Naive thymus-derived CD8-positive, alpha-beta T cell (primary cell): ENCODE data around the gene TAS2R42. TPM values are rescaled to one million over a fixed set of nuclear protein-coding genes. Genes with fewer than 3 reads are reported as not detected.

Experiments
- ATAC-seq, 2 donors: fragments of 150-1000 bp; cut with Tn5 transposase in 1 of 2; sonication (Bioruptor Pico), chemical (Tn5 transposase) in 1 of 2; 1 replicate in 1 of 2; 2 replicates in 1 of 2; pipeline ENCODE4 v1.10.0; 2021; ENCODE audit warnings: mild to moderate bottlenecking in 2 of 2, moderate library complexity in 2 of 2
- POLR2A ChIA-PET: fragments of 350-600 bp; sonication (Branson Sonifier 250); formaldehyde crosslinking; loops from one replicate; lab custom pipeline; 2021; ENCODE audit warnings: antibody characterized with exemption; lab: Charles Lee
- DNase-seq, 10 donors: peaks; one replicate each; pipeline versions ENCODE4 v3.0.0 to v3.0.0-alpha.2; 2020 to 2022
- H3K27ac Mint-ChIP-seq, 10 donors: one replicate each; pipeline ENCODE4 v1.8.0; 2020 to 2022; ENCODE audit warnings: mild to moderate bottlenecking in 10 of 10, mixed read lengths in 10 of 10, moderate library complexity in 4 of 10, inconsistent platforms in 1 of 10
- H3K27me3 Mint-ChIP-seq, 5 donors: one replicate each; pipeline ENCODE4 v1.8.0; 2021 to 2022; ENCODE audit warnings: mixed read lengths in 5 of 5
- H3K36me3 Mint-ChIP-seq, 3 donors: one replicate each; pipeline ENCODE4 v1.8.0; 2020 to 2022; ENCODE audit warnings: mixed read lengths in 3 of 3, mild to moderate bottlenecking in 2 of 3, inconsistent platforms in 1 of 3
- H3K4me1 Mint-ChIP-seq, 4 donors: one replicate each; pipeline ENCODE4 v1.8.0; 2021 to 2022; ENCODE audit warnings: mixed read lengths in 4 of 4
- H3K4me3 Mint-ChIP-seq, 10 donors: one replicate each; pipeline ENCODE4 v1.8.0; 2020 to 2022; ENCODE audit warnings: mild to moderate bottlenecking in 10 of 10, mixed read lengths in 10 of 10, moderate library complexity in 6 of 10, inconsistent platforms in 1 of 10
- H3K9me3 Mint-ChIP-seq, 9 donors: one replicate each; pipeline ENCODE4 v1.8.0; 2020 to 2022; ENCODE audit warnings: mixed read lengths in 9 of 9, mild to moderate bottlenecking in 3 of 9, inconsistent platforms in 1 of 9, moderate library complexity in 1 of 9
- polyA plus RNA-seq, 3 donors: library from polyadenylated mRNA; unstranded; fragments of 300-500 nt; fragmentation: Illumina TruSeq; gene quantifications; one replicate each; pipeline ENCODE4 v1.2.3, GENCODE V29; 2021
- total RNA-seq, 8 experiments: library from RNA in 2 of 8; stranded (reverse) in 2 of 8; gene quantifications; one replicate each; pipeline ENCODE4 v1.2.3 and lab custom pipeline; 2021 to 2026

Gene TAS2R42
- total and polyA plus RNA-seq, 5 experiments from 2014 or later: not detected

- H3K9me3 Mint-ChIP-seq: peaks cover 0 to 2% (median 0%) of the 10 kb centered on the region in 9 donors
- H3K4me3 Mint-ChIP-seq: no peak overlapping the region
- no peak for DNase-seq
- POLR2A ChIA-PET: no interaction called here
- peak overlapping the region in 1 of 10 donors; percentile 39 for H3K27ac Mint-ChIP-seq
- H3K4me1 Mint-ChIP-seq: peaks cover 16 to 45% (median 39%) of the 10 kb centered on the region in 4 donors
- ATAC-seq: no peak
- no peaks in the 10 kb centered on the region for H3K27me3 Mint-ChIP-seq
- peaks cover 0 to 30% (median 21%) of the 10 kb centered on the region in 3 donors for H3K36me3 Mint-ChIP-seq
These were observed 50.7 kb downstream of the TAS2R42 start for GRCh38 chr12:11136075-11136474.

Other genes with a start within 250 kb of the TAS2R42 start
- 1 to 10 TPM; 3.1 to 3.5 TPM for gene TAS2R14, start 247.7 kb downstream of the TAS2R42 start, total RNA-seq
- 1 to 10 TPM in 1 of 3 donors, under 1 TPM in 2; 0.71 to 1.2 (median 0.74) TPM for gene TAS2R14, start 247.7 kb downstream of the TAS2R42 start, polyA plus RNA-seq
- gene TAS2R50, start 200.0 kb downstream of the TAS2R42 start, total RNA-seq: 1 to 10 TPM; 1.2 TPM
- not detected for gene TAS2R50, start 200.0 kb downstream of the TAS2R42 start, polyA plus RNA-seq
- gene TAS2R20, start 188.6 kb downstream of the TAS2R42 start, total RNA-seq: 1 to 10 TPM; 1.7 to 2.1 TPM
- under 1 TPM; 0.14 to 0.25 (median 0.15) TPM for gene TAS2R20, start 188.6 kb downstream of the TAS2R42 start, polyA plus RNA-seq
- 1 to 10 TPM; 3.9 to 4.7 TPM for gene TAS2R19, start 164.3 kb downstream of the TAS2R42 start, total RNA-seq
- gene TAS2R19, start 164.3 kb downstream of the TAS2R42 start, polyA plus RNA-seq: under 1 TPM in 1 of 3 donors, not detected in 2; 0.22 TPM
- gene TAS2R31, start 155.5 kb downstream of the TAS2R42 start, total RNA-seq: 1 to 10 TPM; 2.8 to 3.2 TPM
- gene TAS2R31, start 155.5 kb downstream of the TAS2R42 start, polyA plus RNA-seq: under 1 TPM in 2 of 3 donors, not detected in 1; 0.22 to 0.39 TPM
- gene TAS2R46, start 124.6 kb downstream of the TAS2R42 start, total RNA-seq: 1 to 10 TPM in 1 of 2 experiments, under 1 TPM in 1; 0.71 to 1.9 TPM
- under 1 TPM in 1 of 3 donors, not detected in 2; 0.66 TPM for gene TAS2R46, start 124.6 kb downstream of the TAS2R42 start, polyA plus RNA-seq
- 1 to 10 TPM in 1 of 2 experiments, under 1 TPM in 1; 0.91 to 1.4 TPM for gene TAS2R43, start 94.6 kb downstream of the TAS2R42 start, total RNA-seq
- not detected for gene TAS2R43, start 94.6 kb downstream of the TAS2R42 start, polyA plus RNA-seq
- gene TAS2R30, start 52.3 kb downstream of the TAS2R42 start, total RNA-seq: 1 to 10 TPM; 4.3 to 5.0 TPM
- not detected for gene TAS2R30, start 52.3 kb downstream of the TAS2R42 start, polyA plus RNA-seq
- 10 to 100 TPM; 13.4 to 14.5 TPM for gene SMIM10L1, start 15.7 kb downstream of the TAS2R42 start, total RNA-seq
- 10 to 100 TPM in 2 of 3 donors, 1 to 10 TPM in 1; 7.6 to 14.0 (median 11.0) TPM for gene SMIM10L1, start 15.7 kb downstream of the TAS2R42 start, polyA plus RNA-seq
- gene PRB3, start 82.8 kb upstream of the TAS2R42 start, total RNA-seq: not detected
- gene PRB3, start 82.8 kb upstream of the TAS2R42 start, polyA plus RNA-seq: under 1 TPM in 2 of 3 donors, not detected in 1; 0.22 to 0.75 TPM
- not detected for gene PRB4, start 123.5 kb upstream of the TAS2R42 start, total RNA-seq
- gene PRB4, start 123.5 kb upstream of the TAS2R42 start, polyA plus RNA-seq: not detected
- not detected for gene PRB2, start 208.6 kb upstream of the TAS2R42 start, total RNA-seq
- not detected for gene PRB2, start 208.6 kb upstream of the TAS2R42 start, polyA plus RNA-seq